Measurements from ENCODE around the gene THBS2.

Gene THBS2

DNA sequence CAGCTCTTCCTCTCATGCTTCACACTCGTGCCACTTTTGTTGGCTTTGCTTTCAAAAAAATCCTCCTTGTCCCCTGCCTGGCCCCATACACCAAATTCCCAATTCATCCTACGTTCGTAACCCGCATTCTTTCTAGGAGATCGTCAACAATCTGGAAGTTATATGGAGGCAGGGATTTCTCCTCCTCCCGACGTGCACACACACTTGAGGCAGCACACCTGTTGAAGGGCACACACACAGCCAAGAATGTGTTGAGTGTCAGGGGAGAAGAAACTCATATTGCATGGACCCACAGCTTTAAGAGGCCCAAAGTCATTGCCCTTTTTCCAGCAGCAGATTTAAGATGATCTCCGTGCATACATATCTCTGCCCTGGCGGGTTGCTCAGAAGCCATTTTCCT is 28.9 kb downstream of the THBS2 start:
- no peaks in the 10 kb centered on the region for H4K20me1 ChIP-seq (ENCODE audit: insufficient read depth, low read length, poor library complexity, severe bottlenecking)
- H3K9me3 ChIP-seq (ENCODE audit: insufficient read depth, low read depth, low read length): peaks cover 13% of the 10 kb centered on the region; the same call in 1 of the 2 replicates
- no peaks in the 10 kb centered on the region for H3K36me3 ChIP-seq (ENCODE audit: insufficient read depth, low read length)
- no peak overlapping the region for H3K9ac ChIP-seq (ENCODE audit: low read depth, low read length, poor library complexity, severe bottlenecking)
- TF ChIP-seq, protein P1, sequence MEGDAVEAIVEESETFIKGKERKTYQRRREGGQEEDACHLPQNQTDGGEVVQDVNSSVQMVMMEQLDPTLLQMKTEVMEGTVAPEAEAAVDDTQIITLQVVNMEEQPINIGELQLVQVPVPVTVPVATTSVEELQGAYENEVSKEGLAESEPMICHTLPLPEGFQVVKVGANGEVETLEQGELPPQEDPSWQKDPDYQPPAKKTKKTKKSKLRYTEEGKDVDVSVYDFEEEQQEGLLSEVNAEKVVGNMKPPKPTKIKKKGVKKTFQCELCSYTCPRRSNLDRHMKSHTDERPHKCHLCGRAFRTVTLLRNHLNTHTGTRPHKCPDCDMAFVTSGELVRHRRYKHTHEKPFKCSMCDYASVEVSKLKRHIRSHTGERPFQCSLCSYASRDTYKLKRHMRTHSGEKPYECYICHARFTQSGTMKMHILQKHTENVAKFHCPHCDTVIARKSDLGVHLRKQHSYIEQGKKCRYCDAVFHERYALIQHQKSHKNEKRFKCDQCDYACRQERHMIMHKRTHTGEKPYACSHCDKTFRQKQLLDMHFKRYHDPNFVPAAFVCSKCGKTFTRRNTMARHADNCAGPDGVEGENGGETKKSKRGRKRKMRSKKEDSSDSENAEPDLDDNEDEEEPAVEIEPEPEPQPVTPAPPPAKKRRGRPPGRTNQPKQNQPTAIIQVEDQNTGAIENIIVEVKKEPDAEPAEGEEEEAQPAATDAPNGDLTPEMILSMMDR (conservative IDR thresholded peaks at IDR 0.05; ENCODE audit: low read length): no peak
- TF ChIP-seq EZH2phosphoT487 (IDR thresholded peaks at IDR 0.05; ENCODE audit: borderline replicate concordance): no peak
- H3K4me3 ChIP-seq (ENCODE audit: low read length, poor library complexity, severe bottlenecking): no peak overlapping the region
- H3K27me3 ChIP-seq (ENCODE audit: insufficient read depth, low read length, poor library complexity, severe bottlenecking): no peaks in the 10 kb centered on the region
- no peaks in the 10 kb centered on the region for H3K9me2 ChIP-seq (replicated peaks; ENCODE audit: low read depth, low read length)
- H3F3A ChIP-seq (ENCODE audit: low read depth): no peaks in the 10 kb centered on the region
- no peaks in the 10 kb centered on the region for H3K4me1 ChIP-seq (ENCODE audit: insufficient read depth, low read length, poor library complexity, severe bottlenecking)
- no peaks in the 10 kb centered on the region for H3K79me2 ChIP-seq (ENCODE audit: insufficient read depth, low read length)
- H2AFZ ChIP-seq (ENCODE audit: low read length): no peak overlapping the region
- H3K4me2 ChIP-seq (ENCODE audit: low read depth, low read length, poor library complexity, severe bottlenecking): no peak overlapping the region

GRCh38 chr6:169224185-169224695 is 29.4 kb downstream of the THBS2 start:
- Histone ChIP-seq H3K36me3 (ENCODE audit: insufficient read depth, low read length) (no peaks in the 10 kb centered on the region), H3K9ac (ENCODE audit: low read depth, low read length, poor library complexity, severe bottlenecking) (no peak overlapping the region), H3K4me2 (ENCODE audit: low read depth, low read length, poor library complexity, severe bottlenecking) (no peak overlapping the region), H3F3A (ENCODE audit: low read depth) (no peaks in the 10 kb centered on the region), H3K27me3 (ENCODE audit: insufficient read depth, low read length, poor library complexity, severe bottlenecking) (no peaks in the 10 kb centered on the region), H3K9me2 (replicated peaks; ENCODE audit: low read depth, low read length) (no peaks in the 10 kb centered on the region), H2AFZ (ENCODE audit: low read length) (no peak overlapping the region), H3K79me2 (ENCODE audit: insufficient read depth, low read length) (no peaks in the 10 kb centered on the region), H3K4me3 (ENCODE audit: low read length, poor library complexity, severe bottlenecking) (no peak overlapping the region), H3K4me1 (ENCODE audit: insufficient read depth, low read length, poor library complexity, severe bottlenecking) (no peaks in the 10 kb centered on the region), H3K9me3 (ENCODE audit: insufficient read depth, low read depth, low read length) (peaks cover 13% of the 10 kb centered on the region; the same call in 1 of the 2 replicates), H4K20me1 (ENCODE audit: insufficient read depth, low read length, poor library complexity, severe bottlenecking) (no peaks in the 10 kb centered on the region)
- no peak for TF ChIP-seq EZH2phosphoT487 (IDR thresholded peaks at IDR 0.05; ENCODE audit: borderline replicate concordance)
- TF ChIP-seq, protein P1 (conservative IDR thresholded peaks at IDR 0.05; ENCODE audit: low read length): no peak

DNA sequence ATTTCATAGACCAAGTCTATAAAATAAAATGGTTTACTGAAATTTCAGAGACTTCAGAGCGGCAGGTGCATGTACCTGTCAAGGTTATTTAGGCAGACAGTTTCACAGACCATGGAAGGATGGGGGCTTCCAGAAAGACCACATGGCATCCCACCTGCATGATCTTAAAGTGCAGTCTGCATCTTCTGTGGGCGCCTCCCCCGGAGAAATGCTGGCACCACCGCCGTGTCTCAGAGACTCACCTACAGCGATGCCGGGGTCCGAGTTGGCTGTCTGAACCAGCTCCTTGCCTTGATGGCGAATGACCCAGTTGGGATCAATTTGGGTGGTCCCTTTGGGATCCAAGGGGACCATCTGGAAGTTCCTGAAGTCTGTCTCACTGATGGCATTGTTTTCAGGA is 30.6 kb downstream of the THBS2 start:
- H3K9me3 ChIP-seq (ENCODE audit: insufficient read depth, low read depth, low read length): peaks cover 13% of the 10 kb centered on the region; the same call in 1 of the 2 replicates
- TF ChIP-seq, protein P1 (conservative IDR thresholded peaks at IDR 0.05; ENCODE audit: low read length): no peak
- no peak for TF ChIP-seq EZH2phosphoT487 (IDR thresholded peaks at IDR 0.05; ENCODE audit: borderline replicate concordance)
- no peaks in the 10 kb centered on the region for H3K4me1 ChIP-seq (ENCODE audit: insufficient read depth, low read length, poor library complexity, severe bottlenecking)
- H3K36me3 ChIP-seq (ENCODE audit: insufficient read depth, low read length): no peaks in the 10 kb centered on the region
- H3K79me2 ChIP-seq (ENCODE audit: insufficient read depth, low read length): no peaks in the 10 kb centered on the region
- no peaks in the 10 kb centered on the region for H4K20me1 ChIP-seq (ENCODE audit: insufficient read depth, low read length, poor library complexity, severe bottlenecking)
- no peak overlapping the region for H3K4me2 ChIP-seq (ENCODE audit: low read depth, low read length, poor library complexity, severe bottlenecking)
- H3K27me3 ChIP-seq (ENCODE audit: insufficient read depth, low read length, poor library complexity, severe bottlenecking): no peaks in the 10 kb centered on the region
- no peaks in the 10 kb centered on the region for H3K9me2 ChIP-seq (replicated peaks; ENCODE audit: low read depth, low read length)
- H3K4me3 ChIP-seq (ENCODE audit: low read length, poor library complexity, severe bottlenecking): no peak overlapping the region
- H3K9ac ChIP-seq (ENCODE audit: low read depth, low read length, poor library complexity, severe bottlenecking): no peak overlapping the region
- H3F3A ChIP-seq (ENCODE audit: low read depth): no peaks in the 10 kb centered on the region
- H2AFZ ChIP-seq (ENCODE audit: low read length): no peak overlapping the region
